ENCODE results near the gene HS3ST5. TPM values are rescaled to one million over a fixed set of nuclear protein-coding genes. Genes with fewer than 3 reads are reported as not detected.

The HS3ST5 gene
- total and polyA plus RNA-seq, 7 donors, result 0.01 to 2.9 (median 0.25) TPM

- Histone ChIP-seq H3K36me3 (ENCODE audit: insufficient read depth in 1 of 2, low read depth in 1 of 2) (no peaks in the 10 kb centered on the region), H3K27ac (no peak overlapping the region), H3K4me3 (no peak overlapping the region), H3K9me3 (no peaks in the 10 kb centered on the region), H3K27me3 (ENCODE audit: insufficient read depth in 3 of 3, low read length in 2 of 3) (no peaks in the 10 kb centered on the region), H3K4me1 (no peaks in the 10 kb centered on the region)
- WGBS, 3 donors, result 32 to 60% (median 33%) methylated on average over 3 of the region's 3 CpGs
- no peak for ATAC-seq
- intact Hi-C loops (cut with DNase I), result no loop called here
- no peak for TF ChIP-seq CTCF (IDR thresholded peaks at IDR 0.05)
- DNase-seq, result no peak
Measured at GRCh38 chr6:114281496-114281895, 61.3 kb downstream of the HS3ST5 start.

DNA sequence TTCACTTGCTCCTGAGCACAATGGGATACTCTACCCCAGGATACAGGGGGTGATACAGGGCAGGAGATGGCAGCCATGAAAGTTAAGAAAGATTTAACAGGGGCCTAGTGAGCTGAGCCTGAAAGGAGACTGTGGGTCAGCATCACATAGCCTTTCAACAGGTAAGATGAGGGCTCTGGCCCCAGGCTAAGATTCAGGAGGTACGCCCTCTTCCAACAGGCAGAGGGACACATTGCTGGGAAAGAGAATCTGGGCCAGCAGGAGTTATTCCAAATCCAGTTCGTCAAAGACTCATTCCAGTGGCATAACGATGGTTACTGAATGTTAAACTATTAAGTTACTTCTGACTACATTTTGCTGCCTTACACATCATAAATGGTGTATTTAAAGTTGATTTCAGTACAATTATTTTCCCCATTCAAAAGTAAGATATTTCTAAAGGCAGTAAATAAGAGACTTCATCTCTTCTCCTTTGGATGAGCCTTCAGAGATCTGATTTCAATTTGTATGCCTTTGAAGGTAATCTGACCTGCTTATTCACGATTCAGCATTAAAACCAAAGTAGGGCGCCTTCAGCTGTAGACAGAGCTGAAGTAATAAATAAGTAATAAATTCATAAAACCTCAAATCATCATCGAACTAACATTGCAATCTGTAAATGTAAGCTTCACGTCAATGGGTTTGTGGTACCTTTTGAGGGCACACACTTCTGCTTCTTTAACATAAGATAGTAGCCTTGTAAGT is 62.4 kb downstream of the HS3ST5 start:
- no peaks in the 10 kb centered on the region for H3K4me1 ChIP-seq
- no peak for TF ChIP-seq CTCF (IDR thresholded peaks at IDR 0.05)
- no peaks in the 10 kb centered on the region for H3K36me3 ChIP-seq (ENCODE audit: insufficient read depth in 1 of 2, low read depth in 1 of 2)
- WGBS, 3 donors, result 69 to 89% (median 81%) methylated on average over 7 of the region's 7 CpGs
- H3K4me3 ChIP-seq, result no peak overlapping the region
- H3K9me3 ChIP-seq, result no peaks in the 10 kb centered on the region
- H3K27ac ChIP-seq, result no peak overlapping the region
- no peak for ATAC-seq
- H3K27me3 ChIP-seq (ENCODE audit: insufficient read depth in 3 of 3, low read length in 2 of 3), result no peaks in the 10 kb centered on the region
- intact Hi-C loops (cut with DNase I), result no loop called here
- no peak for DNase-seq

DNA sequence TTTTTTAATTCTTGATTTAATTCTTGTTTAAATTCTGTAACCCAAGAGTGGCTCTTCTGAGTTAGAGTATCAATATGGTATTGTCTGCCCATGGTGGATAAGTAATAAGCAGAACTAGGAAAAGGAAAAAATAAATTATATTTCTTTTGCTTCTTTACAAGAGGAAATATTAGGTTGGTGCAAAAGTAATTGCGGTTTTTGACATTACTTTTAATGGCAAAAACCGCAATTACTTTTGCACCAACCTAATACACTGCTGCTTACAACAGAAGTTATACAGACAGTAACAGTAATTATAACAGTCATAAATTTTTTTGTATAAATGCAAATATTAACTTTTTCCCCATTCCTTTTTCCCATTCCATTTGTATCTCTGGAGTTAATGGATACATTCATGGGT is 65.6 kb downstream of the HS3ST5 start:
- Histone ChIP-seq H3K4me3 (no peak overlapping the region), H3K27me3 (ENCODE audit: insufficient read depth in 3 of 3, low read length in 2 of 3) (no peaks in the 10 kb centered on the region), H3K9me3 (no peaks in the 10 kb centered on the region), H3K36me3 (ENCODE audit: insufficient read depth in 1 of 2, low read depth in 1 of 2) (no peaks in the 10 kb centered on the region), H3K4me1 (no peaks in the 10 kb centered on the region), H3K27ac (no peak overlapping the region)
- DNase-seq (no peak), ATAC-seq (no peak)
- no peak for TF ChIP-seq CTCF (IDR thresholded peaks at IDR 0.05)
- intact Hi-C loops (cut with DNase I), result no loop called here
- WGBS, 3 donors, result 59 to 67% (median 67%) methylated on average over 2 of the region's 2 CpGs

DNA sequence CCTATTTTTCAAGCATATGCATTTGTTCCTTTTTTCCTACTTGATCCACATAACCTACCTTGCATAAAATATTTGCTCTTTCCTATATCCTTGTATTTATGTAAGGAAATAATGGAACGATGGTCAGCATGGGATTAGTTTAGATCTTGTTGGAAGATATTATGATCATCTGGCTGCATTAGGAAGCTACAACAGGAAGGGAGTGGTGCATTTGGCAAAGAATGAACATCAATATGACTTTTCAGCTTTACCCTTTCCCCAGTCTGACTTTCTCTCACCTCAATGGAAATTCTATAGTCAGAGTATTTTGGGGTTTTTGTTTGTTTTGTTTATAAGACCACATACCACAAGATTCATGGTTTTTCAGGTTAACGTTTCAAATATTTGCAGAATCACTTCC is 66.0 kb downstream of the HS3ST5 start:
- no peak overlapping the region for H3K27ac ChIP-seq
- DNase-seq, result no peak
- H3K4me1 ChIP-seq, result no peaks in the 10 kb centered on the region
- H3K4me3 ChIP-seq, result no peak overlapping the region
- H3K9me3 ChIP-seq, result no peaks in the 10 kb centered on the region
- no peaks in the 10 kb centered on the region for H3K36me3 ChIP-seq (ENCODE audit: insufficient read depth in 1 of 2, low read depth in 1 of 2)
- ATAC-seq, result no peak
- no peaks in the 10 kb centered on the region for H3K27me3 ChIP-seq (ENCODE audit: insufficient read depth in 3 of 3, low read length in 2 of 3)
- 51 to 62% (median 60%) methylated on average over 2 of the region's 2 CpGs for WGBS, 3 donors
- no peak for TF ChIP-seq CTCF (IDR thresholded peaks at IDR 0.05)
- intact Hi-C loops (cut with DNase I), result no loop called here

DNA sequence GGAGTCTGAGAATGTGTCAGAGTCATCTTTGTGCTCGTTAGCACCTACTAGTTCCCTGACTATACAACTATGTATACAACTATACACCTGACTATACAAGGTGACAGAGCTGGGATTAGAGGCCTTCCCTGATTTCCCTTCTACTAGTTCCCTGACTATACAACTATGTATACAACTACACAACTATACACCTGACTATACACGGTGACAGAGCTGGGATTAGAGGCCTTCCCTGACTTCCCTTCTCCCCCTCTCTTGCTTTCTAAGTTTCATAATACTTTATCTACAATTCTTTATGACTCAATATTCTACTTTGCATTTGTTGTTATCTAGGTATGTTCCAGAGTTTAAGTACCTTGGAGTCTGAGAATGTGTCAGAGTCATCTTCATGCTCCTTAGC is 68.0 kb downstream of the HS3ST5 start:
- Histone ChIP-seq H3K9me3 (no peaks in the 10 kb centered on the region), H3K27me3 (ENCODE audit: insufficient read depth in 3 of 3, low read length in 2 of 3) (no peaks in the 10 kb centered on the region), H3K4me1 (no peaks in the 10 kb centered on the region), H3K27ac (no peak overlapping the region), H3K4me3 (no peak overlapping the region), H3K36me3 (ENCODE audit: insufficient read depth in 1 of 2, low read depth in 1 of 2) (no peaks in the 10 kb centered on the region)
- no peak for DNase-seq
- no peak for ATAC-seq
- 89 to 95% (median 93%) methylated on average over 2 of the region's 2 CpGs for WGBS, 3 donors
- TF ChIP-seq CTCF (IDR thresholded peaks at IDR 0.05), result no peak
- intact Hi-C loops (cut with DNase I), result no loop called here

Measured in psoas muscle (tissue), 8 donors.